Esophagus muscularis mucosa (tissue), 4 donors: ENCODE results near the gene D2HGDH.
"Not testable (repeated sequence)": the region's sequence is repeated elsewhere in the genome, so short reads cannot be mapped to it uniquely, and the experiment has no call there.

Experiments used
- CTCF ChIP-seq, 3 experiments: fragments of 200-600 bp in 2 of 3; fragments of 450-650 bp in 1 of 3; sonication (generic) in 2 of 3; IDR thresholded peaks; one replicate each; pipeline ENCODE4 v1.5.1; 2017 to 2019; ENCODE audit warnings: antibody characterized with exemption in 3 of 3, mild to moderate bottlenecking in 2 of 3, moderate library complexity in 1 of 3
- EP300 ChIP-seq: sonication (generic); formaldehyde crosslinking; IDR thresholded peaks from one replicate; pipeline ENCODE4 v1.6.1; 2017; ENCODE audit warnings: antibody characterized with exemption
- POLR2A ChIP-seq: fragments of 450-650 bp; IDR thresholded peaks from one replicate; pipeline ENCODE4 v1.6.1; 2017; ENCODE audit warnings: antibody characterized with exemption, moderate library complexity, mild to moderate bottlenecking, low read depth
- POLR2AphosphoS5 ChIP-seq, 2 donors: sonication (generic); formaldehyde crosslinking; IDR thresholded peaks; one replicate each; pipeline ENCODE4 v1.6.1; 2017; ENCODE audit warnings: antibody characterized with exemption in 2 of 2

GRCh38 chr2:241800198-241800903 is 65.9 kb downstream of the D2HGDH start:
- not testable (repeated sequence) for TF ChIP-seq POLR2A; CTCF (IDR thresholded peaks at IDR 0.05); POLR2AphosphoS5 (IDR thresholded peaks at IDR 0.05); EP300
